ENCODE measurements around the gene RMND1. TPM values are rescaled to one million over a fixed set of nuclear protein-coding genes. Genes with fewer than 3 reads are reported as not detected.

The RMND1 gene
- total and polyA plus RNA-seq, 2 of the 13 experiments (the other 11 are each of a cell fraction or from before 2014, with no cell fraction given) = 34.0 to 72.5 TPM

DNA sequence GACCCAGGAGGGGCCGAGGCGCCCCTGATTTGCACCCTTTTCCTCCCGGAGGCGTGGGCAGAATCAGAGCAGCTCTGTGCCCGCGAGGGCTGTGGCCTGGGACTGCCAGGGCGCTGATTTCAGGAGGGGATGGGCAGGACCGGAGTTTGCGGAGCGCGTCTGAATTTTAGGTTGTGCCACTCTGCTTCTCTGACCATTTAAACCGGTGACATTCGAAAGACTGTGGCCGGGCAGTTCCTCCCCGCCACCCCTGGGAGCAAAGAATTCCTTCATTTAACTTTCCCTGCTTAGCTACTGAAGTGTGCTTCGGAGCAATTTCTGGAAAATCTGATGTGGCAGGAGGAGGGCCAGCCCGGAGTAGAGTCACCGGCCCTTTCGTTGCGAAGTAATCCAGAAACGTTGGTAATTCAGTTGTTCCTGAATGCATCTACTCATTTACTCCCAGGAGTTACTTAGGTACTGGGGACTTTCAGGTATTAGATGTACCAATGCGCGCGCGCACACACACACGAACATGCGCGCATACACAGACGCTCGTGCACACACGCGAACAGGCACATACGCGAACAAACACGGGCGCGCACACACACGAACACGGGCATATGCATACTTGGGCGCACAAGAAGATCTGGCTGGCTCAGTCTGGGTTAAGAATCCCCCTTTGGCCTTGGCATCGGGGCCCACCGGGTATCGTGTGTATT lies 42.5 kb upstream of the RMND1 start (continued):
- no peak for TF ChIP-seq ATRX (CRISPR knock-in tag; IDR thresholded peaks at IDR 0.05; ENCODE audit: borderline replicate concordance)
- peak; percentile 79; the same call in 1 of the 2 replicates for TF ChIP-seq REL (CRISPR knock-in tag; conservative IDR thresholded peaks at IDR 0.05)
- TF ChIP-seq HOXA5 (CRISPR knock-in tag; IDR thresholded peaks at IDR 0.05) = peak; percentile 25; the same call in 1 of the 2 replicates
- no peak for TF ChIP-seq SIN3B (IDR thresholded peaks at IDR 0.05; ENCODE audit: low read length)
- TF ChIP-seq MAX (IDR thresholded peaks at IDR 0.05) = peak; percentile 52; the same call in 1 of the 2 replicates
- TF ChIP-seq, protein P1, sequence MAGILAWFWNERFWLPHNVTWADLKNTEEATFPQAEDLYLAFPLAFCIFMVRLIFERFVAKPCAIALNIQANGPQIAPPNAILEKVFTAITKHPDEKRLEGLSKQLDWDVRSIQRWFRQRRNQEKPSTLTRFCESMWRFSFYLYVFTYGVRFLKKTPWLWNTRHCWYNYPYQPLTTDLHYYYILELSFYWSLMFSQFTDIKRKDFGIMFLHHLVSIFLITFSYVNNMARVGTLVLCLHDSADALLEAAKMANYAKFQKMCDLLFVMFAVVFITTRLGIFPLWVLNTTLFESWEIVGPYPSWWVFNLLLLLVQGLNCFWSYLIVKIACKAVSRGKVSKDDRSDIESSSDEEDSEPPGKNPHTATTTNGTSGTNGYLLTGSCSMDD (CRISPR knock-in tag; IDR thresholded peaks at IDR 0.05) = 0 out of 2 replicates have a peak, but pooled peaks have one; percentile 35
- TF ChIP-seq HNRNPL (IDR thresholded peaks at IDR 0.05; ENCODE audit: low read depth, low read length) = peak; percentile 69
- TF ChIP-seq ZNF598 (CRISPR knock-in tag; IDR thresholded peaks at IDR 0.05; ENCODE audit: borderline replicate concordance) = no peak
- no peak for TF ChIP-seq ZNF850 (CRISPR knock-in tag; conservative IDR thresholded peaks at IDR 0.05)
- TF ChIP-seq, protein P2, sequence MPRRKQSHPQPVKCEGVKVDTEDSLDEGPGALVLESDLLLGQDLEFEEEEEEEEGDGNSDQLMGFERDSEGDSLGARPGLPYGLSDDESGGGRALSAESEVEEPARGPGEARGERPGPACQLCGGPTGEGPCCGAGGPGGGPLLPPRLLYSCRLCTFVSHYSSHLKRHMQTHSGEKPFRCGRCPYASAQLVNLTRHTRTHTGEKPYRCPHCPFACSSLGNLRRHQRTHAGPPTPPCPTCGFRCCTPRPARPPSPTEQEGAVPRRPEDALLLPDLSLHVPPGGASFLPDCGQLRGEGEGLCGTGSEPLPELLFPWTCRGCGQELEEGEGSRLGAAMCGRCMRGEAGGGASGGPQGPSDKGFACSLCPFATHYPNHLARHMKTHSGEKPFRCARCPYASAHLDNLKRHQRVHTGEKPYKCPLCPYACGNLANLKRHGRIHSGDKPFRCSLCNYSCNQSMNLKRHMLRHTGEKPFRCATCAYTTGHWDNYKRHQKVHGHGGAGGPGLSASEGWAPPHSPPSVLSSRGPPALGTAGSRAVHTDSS (CRISPR knock-in tag; conservative IDR thresholded peaks at IDR 0.05) = no peak
- TF ChIP-seq MTA1 (CRISPR knock-in tag; IDR thresholded peaks at IDR 0.05; ENCODE audit: borderline replicate concordance) = peak; percentile 67; the same call in 1 of the 2 replicates
- TF ChIP-seq, protein P3, sequence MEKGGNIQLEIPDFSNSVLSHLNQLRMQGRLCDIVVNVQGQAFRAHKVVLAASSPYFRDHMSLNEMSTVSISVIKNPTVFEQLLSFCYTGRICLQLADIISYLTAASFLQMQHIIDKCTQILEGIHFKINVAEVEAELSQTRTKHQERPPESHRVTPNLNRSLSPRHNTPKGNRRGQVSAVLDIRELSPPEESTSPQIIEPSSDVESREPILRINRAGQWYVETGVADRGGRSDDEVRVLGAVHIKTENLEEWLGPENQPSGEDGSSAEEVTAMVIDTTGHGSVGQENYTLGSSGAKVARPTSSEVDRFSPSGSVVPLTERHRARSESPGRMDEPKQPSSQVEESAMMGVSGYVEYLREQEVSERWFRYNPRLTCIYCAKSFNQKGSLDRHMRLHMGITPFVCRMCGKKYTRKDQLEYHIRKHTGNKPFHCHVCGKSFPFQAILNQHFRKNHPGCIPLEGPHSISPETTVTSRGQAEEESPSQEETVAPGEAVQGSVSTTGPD (CRISPR knock-in tag; IDR thresholded peaks at IDR 0.05) = no peak
- TF ChIP-seq BCL6 (CRISPR knock-in tag; IDR thresholded peaks at IDR 0.05) = no peak; the same call in 1 of the 2 replicates
- TF ChIP-seq THYN1 (CRISPR knock-in tag; IDR thresholded peaks at IDR 0.05; ENCODE audit: borderline replicate concordance, low read depth) = no peak
- no peak for TF ChIP-seq TEF (CRISPR knock-in tag; IDR thresholded peaks at IDR 0.05)
- TF ChIP-seq ZNF709 (CRISPR knock-in tag; IDR thresholded peaks at IDR 0.05) = no peak
- peak; percentile 69 for TF ChIP-seq AGO1 (IDR thresholded peaks at IDR 0.05; ENCODE audit: low read depth, low read length, poor library complexity, severe bottlenecking)
- peak; percentile 48 for TF ChIP-seq TEAD3 (CRISPR knock-in tag; optimal IDR thresholded peaks at IDR 0.05; ENCODE audit: borderline replicate concordance)
- TF ChIP-seq ZSCAN29 (CRISPR knock-in tag; conservative IDR thresholded peaks at IDR 0.05) = peak; percentile 43; the same call in 1 of the 2 replicates
- peak; percentile 2 for TF ChIP-seq ASH2L (IDR thresholded peaks at IDR 0.05; ENCODE audit: insufficient read length, low read depth, low read length)
- peak; percentile 13; the same call in 1 of the 2 replicates for TF ChIP-seq FOXA3 (CRISPR knock-in tag; IDR thresholded peaks at IDR 0.05)
- peak; percentile 14; the same call in 1 of the 2 replicates for TF ChIP-seq ZNF512 (CRISPR knock-in tag; IDR thresholded peaks at IDR 0.05)
- TF ChIP-seq SNAPC5 (CRISPR knock-in tag; IDR thresholded peaks at IDR 0.05; ENCODE audit: borderline replicate concordance) = no peak

All from HepG2 (cell line).